IPS-15b (cell line): ENCODE data around the gene ALS2.
"Not testable (repeated sequence)": the region's sequence is repeated elsewhere in the genome, so short reads cannot be mapped to it uniquely, and the experiment has no call there.

ENCODE experiments used
- H3K27me3 ChIP-seq: one replicate; pipeline ENCODE4 v1.6.1; 2013; ENCODE audit warnings: low read length; ENCODE audit not compliant: control insufficient read depth, insufficient read depth
- H3K36me3 ChIP-seq: one replicate; pipeline ENCODE4 v1.6.1; 2013; ENCODE audit warnings: low read length; ENCODE audit not compliant: control insufficient read depth, insufficient read depth
- H3K4me1 ChIP-seq: one replicate; pipeline ENCODE4 v1.6.1; 2013; ENCODE audit warnings: mild to moderate bottlenecking, low read length; ENCODE audit not compliant: control insufficient read depth, insufficient read depth
- H3K4me3 ChIP-seq: one replicate; pipeline ENCODE4 v1.5.1; 2013; ENCODE audit warnings: low read depth, low read length
- H3K9ac ChIP-seq: one replicate; pipeline ENCODE4 v1.6.1; 2013; ENCODE audit warnings: low read depth, mild to moderate bottlenecking, low read length
- H3K9me3 ChIP-seq: one replicate; pipeline ENCODE4 v1.6.1; 2013; ENCODE audit warnings: mild to moderate bottlenecking, low read length; ENCODE audit not compliant: control insufficient read depth, insufficient read depth

Gene ALS2

DNA sequence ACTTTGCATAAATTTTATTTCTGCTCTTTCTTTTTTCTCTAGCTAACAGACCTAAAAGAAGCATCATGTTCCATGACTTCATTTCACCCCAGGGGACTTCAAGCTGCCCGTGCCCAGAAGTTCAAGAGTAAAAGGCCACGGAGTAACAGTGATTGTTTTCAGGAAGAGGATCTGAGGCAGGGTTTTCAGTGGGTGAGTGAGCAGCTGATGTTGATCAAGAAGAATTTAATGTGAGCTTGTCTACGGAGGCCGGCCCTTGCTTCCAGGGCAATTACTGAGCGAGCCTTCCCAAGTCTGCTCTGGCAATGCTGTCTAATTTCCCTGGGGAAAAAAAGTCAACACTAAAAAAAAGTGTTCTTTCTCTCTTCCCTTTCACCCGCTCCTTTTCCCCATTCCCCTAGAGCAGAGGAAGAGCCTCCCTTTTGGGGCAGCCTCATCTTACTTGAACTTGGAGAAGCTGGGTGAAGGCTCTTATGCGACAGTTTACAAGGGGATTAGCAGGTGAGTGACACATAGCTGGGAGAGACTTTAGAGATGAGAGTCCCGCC lies 26.8 kb upstream of the ALS2 start:
- H3K36me3 ChIP-seq = no peaks in the 10 kb centered on the region
- no peak overlapping the region for H3K4me3 ChIP-seq
- H3K9me3 ChIP-seq = no peaks in the 10 kb centered on the region
- no peak overlapping the region for H3K9ac ChIP-seq
- no peaks in the 10 kb centered on the region for H3K27me3 ChIP-seq
- H3K4me1 ChIP-seq = peaks cover 9% of the 10 kb centered on the region

DNA sequence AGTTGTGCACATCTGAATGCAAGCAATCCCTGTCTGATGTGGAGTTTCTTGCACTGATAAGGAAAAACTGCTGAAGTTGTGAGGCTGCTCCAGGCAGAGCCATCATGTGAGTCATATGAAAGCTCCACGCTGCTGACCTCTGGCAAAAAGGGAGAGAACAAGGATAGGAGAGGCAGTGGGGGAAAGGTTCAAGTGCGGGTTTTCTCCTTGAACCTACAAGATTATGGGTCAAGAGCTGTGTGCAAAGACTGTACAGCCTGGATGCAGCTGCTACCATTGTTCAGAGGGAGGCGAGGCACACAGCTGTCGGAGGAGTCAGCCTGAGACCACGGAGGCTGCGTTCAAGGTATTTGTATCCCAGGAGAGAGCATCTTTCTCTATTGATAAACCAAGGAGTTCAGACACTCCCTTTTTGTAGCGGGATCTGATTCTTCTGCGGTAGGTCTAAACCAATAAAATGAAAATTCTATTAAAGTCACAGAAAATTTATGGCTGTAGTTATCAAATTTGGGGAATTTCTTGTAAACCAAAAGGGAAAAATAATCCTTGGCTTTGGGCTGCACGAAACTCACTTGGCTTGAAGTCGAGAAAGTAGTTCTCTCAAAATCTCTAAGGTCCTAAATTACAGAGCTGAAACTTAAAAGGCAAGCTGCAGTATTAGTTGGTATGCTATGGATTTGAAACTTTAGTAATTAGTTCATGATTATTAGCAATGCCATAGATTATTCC lies 25.9 kb upstream of the ALS2 start, which contains the start of gene CDK15:
TSS of gene CDK15 (plus strand) at position 96 of the 729 bp plus-strand sequence. CDS start at position 224, 128 bp downstream.
- Histone ChIP-seq H3K9ac (no peak within 1 kb of the TSS), H3K4me3 (no peak within 1 kb of the TSS), H3K9me3 (no peaks in the 10 kb centered on the region), H3K4me1 (peaks cover 9% of the 10 kb centered on the region), H3K27me3 (no peaks in the 10 kb centered on the region), H3K36me3 (no peaks in the 10 kb centered on the region)

DNA sequence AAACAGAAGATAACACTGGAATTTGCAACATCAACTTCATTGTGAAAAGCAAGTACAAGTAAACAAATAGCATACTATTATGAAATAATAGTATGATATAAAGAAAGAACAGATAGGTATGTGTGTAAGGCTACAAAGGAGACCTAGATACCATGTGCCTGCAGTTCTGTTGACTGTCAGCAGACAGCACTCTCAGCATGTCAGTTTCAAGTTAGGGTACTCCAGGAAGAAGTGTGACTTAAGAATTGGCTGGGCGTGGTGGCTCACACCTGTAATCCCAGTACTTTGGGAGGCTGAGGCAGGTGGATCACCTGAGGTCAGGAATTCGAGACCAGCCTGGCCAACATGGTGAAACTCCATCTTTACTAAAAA lies 18.2 kb upstream of the ALS2 start:
- H3K9ac ChIP-seq, H3K36me3 ChIP-seq, H3K27me3 ChIP-seq, H3K4me3 ChIP-seq, H3K4me1 ChIP-seq, H3K9me3 ChIP-seq: not testable (repeated sequence)

DNA sequence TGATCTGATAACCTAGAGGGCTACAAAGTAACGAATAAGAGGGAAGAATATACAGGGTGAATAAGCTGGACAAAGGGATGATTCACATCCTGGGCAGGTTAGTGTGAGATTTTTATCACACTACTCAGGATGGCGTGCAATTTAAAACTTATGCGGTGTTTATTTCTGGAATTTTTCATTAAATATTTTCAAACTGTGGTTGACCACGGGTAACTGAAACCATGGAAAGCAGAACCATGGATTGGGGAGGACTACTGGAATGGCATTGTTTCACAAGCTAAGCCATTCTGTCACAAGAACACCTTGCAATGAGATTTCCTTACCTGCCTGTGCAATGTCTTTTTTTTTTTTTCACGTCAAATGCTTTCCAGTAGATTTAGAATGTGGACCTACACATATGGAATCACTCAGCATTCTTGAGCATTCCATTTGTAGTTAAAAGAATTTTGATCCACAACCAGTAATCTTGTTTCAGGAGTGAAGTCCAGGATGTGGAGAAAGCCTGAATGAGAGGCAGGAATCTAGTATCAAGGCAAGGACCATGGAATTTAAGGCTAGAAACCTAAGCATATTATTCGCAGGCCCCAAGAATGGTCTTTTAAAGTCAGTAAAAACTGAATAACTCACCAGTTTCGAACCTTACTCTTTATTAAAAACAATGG lies 17.6 kb upstream of the ALS2 start:
- H3K27me3 ChIP-seq = no peaks in the 10 kb centered on the region
- H3K4me1 ChIP-seq = no peaks in the 10 kb centered on the region
- H3K4me3 ChIP-seq = no peak overlapping the region
- H3K9me3 ChIP-seq = no peaks in the 10 kb centered on the region
- H3K9ac ChIP-seq = no peak overlapping the region
- no peaks in the 10 kb centered on the region for H3K36me3 ChIP-seq

DNA sequence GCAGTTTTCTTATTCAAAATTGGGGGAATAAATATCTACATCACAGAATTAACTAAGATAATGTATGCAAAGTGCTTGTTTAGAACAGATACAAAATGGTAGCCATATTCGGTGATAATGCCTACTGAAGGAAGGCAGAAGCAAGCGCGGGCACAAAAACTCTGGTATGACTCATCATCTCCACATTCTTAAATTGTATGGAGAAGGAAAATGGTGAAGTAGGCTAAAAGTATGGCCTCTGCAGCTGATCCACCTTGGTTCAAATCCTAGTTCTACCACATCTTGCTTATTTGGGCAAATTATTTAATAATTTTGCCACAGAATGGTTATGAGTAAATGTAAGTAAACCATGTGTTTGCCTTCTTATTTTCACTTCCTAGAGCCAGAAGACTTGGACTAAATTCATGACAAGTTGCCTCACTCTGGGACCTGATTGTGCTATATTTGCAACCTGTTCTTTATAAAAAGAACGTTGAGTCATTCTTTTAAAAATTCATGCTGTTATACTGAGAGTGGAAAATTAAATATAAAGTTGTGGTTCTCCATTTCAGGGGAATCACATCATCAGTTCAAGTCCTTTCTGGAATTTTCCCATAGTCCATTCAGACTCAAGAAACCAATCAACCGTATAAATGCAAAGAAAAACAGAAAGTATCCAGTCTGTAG lies 16.6 kb upstream of the ALS2 start:
- Histone ChIP-seq H3K36me3 (no peaks in the 10 kb centered on the region), H3K4me3 (no peak overlapping the region), H3K4me1 (no peaks in the 10 kb centered on the region), H3K9ac (no peak overlapping the region), H3K9me3 (no peaks in the 10 kb centered on the region), H3K27me3 (no peaks in the 10 kb centered on the region)

DNA sequence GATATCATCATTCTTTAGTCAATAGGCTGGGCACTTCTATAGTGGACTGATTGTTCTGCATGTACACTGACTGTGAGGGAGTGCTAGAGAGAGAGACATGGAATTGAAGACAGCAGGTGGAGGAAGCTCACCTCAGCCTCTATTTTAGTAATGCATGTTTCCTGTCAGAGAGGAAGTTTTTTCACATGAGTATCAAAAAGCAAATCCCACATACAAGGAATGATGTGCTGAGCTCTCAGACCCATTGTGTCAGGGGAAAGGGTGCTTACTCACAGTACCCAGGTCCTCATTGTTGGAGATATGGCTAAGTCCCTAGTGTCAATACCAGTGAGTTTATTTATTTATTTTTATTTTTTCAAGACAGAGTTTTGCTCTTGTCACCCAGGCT lies 15.7 kb upstream of the ALS2 start:
- no peak overlapping the region for H3K9ac ChIP-seq
- no peaks in the 10 kb centered on the region for H3K4me1 ChIP-seq

DNA sequence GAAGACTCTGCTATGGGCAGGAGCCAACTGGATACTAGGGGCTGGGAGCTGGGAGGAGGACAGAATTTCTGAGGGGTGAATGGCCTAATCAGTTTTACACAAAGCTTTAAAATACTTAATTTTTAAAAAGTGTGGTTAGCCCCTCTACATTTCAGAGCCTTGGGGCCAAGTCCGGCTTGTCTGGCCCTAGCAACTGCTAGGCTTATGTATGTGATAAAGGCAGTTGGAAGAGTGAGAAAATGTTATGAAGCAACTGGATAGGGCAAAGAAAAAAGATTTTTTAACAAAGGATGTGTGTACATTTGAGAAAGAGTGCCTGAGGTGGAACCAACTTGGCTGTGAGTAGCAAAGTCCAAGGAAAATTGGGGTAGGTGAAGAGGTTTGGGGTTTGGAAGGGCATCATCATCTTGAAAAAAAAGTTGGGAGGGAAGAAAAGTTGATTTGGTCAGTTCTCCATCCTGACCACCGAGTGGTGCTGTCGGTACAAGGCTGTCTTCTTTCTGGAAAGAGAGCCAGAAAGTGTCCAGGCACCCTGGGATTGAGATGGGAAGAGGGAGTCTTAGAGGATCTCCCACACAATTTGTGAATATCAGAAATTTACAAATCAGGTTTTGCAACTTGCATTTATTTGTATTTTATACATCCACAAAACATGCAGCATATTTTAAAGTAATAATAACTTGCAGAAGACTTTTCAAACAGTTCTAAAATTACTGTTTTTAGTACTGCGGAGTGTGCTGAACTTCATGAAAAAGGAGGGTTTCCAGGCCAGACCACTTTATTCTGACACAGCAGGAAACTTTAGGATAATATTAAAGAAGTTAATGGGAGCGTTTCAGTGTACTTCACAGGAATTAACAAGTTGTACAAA lies 15.1 kb upstream of the ALS2 start:
- Histone ChIP-seq H3K4me1 (no peaks in the 10 kb centered on the region), H3K4me3 (no peak overlapping the region), H3K9me3 (no peaks in the 10 kb centered on the region), H3K9ac (no peak overlapping the region), H3K36me3 (no peaks in the 10 kb centered on the region), H3K27me3 (no peaks in the 10 kb centered on the region)

More for the DNA sequence above, 15.7 kb upstream of the ALS2 start:
- H3K4me3 ChIP-seq = no peak overlapping the region
- H3K36me3 ChIP-seq = no peaks in the 10 kb centered on the region
- H3K27me3 ChIP-seq = no peaks in the 10 kb centered on the region
- no peaks in the 10 kb centered on the region for H3K9me3 ChIP-seq

DNA sequence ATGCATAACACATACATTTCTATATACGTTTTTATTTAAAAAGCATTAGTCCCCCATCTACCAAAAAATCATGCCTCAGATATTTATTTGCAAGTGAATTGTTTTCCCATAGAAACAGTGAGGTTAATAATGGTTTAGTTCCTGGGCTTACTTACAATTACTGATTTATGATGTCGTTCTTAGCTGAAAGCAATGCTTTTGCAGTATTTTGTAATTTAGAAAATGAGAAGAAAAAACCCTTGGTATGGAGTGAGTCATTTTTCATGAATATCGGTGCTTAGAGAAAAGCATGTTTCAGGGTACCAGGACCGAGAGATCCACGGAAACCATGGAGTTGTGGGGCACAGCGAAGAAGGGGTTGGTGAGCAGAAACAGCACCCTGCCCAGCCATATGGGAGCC lies 13.6 kb upstream of the ALS2 start:
- no peak overlapping the region for H3K4me3 ChIP-seq
- no peaks in the 10 kb centered on the region for H3K36me3 ChIP-seq
- H3K4me1 ChIP-seq = no peaks in the 10 kb centered on the region
- H3K9ac ChIP-seq = no peak overlapping the region
- no peaks in the 10 kb centered on the region for H3K9me3 ChIP-seq
- no peaks in the 10 kb centered on the region for H3K27me3 ChIP-seq

DNA sequence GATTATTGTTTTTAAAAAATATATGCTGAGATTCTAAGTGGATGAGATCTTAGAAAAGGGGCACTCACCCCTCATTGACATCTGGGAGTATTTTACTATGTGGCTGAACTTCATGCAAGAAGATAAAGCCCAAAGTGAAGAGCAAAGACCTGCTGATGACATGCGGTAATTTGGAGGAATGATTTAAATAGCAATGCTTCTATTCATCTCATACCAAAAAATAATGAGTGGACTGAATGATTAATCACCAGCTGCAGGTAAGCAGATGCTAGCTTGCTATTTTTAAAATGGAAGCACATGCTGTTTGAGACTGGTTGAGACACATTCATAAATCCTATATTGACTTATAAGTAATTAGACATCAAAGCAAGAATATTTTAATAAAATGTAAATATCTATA lies 12.9 kb upstream of the ALS2 start:
- H3K27me3 ChIP-seq = no peaks in the 10 kb centered on the region
- no peaks in the 10 kb centered on the region for H3K9me3 ChIP-seq
- H3K36me3 ChIP-seq = no peaks in the 10 kb centered on the region
- H3K4me3 ChIP-seq = no peak overlapping the region
- no peak overlapping the region for H3K9ac ChIP-seq
- H3K4me1 ChIP-seq = no peaks in the 10 kb centered on the region

DNA sequence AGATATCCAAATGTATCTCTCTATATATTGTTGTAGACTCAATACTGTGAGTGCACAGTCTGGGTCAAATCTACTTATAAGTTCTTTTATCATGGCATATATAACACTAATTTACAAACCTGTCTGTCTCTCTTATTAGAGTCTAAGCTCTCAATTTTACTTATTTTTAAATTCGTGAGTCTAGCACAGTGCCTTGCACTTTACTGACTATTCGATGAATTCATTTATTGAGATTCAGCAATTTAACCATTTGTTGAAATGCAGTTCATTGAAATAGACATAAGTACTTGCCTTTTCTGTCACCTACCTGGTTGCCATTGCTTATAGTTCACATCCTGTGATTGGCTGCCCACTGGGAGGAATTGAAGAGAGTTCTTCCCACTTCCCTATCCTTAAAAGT lies 10.3 kb upstream of the ALS2 start:
- no peaks in the 10 kb centered on the region for H3K9me3 ChIP-seq
- no peaks in the 10 kb centered on the region for H3K4me1 ChIP-seq
- H3K36me3 ChIP-seq = no peaks in the 10 kb centered on the region
- no peaks in the 10 kb centered on the region for H3K27me3 ChIP-seq
- no peak overlapping the region for H3K9ac ChIP-seq
- no peak overlapping the region for H3K4me3 ChIP-seq

DNA sequence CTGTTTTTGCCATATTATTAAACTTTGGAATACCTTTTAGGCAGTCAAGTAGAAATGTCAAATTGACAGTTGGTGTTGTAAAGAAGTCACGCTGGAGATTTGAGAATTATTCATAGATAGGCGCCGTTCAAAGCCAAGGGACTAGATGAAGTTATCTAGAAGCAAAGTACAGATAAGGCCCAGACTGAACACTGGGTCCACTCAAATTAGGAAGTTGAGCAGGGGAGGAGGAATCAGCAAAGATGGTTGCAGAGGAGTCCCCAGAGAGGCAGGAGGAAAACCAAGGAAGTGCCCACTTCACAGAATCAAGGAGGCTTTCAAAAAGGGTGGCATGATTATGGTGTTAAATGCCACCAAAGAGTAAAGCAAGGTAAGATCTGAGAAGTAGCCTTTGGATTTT lies 9.6 kb upstream of the ALS2 start:
- no peak overlapping the region for H3K9ac ChIP-seq
- H3K4me1 ChIP-seq = no peaks in the 10 kb centered on the region
- no peak overlapping the region for H3K4me3 ChIP-seq
- no peaks in the 10 kb centered on the region for H3K27me3 ChIP-seq
- no peaks in the 10 kb centered on the region for H3K36me3 ChIP-seq
- no peaks in the 10 kb centered on the region for H3K9me3 ChIP-seq
